ENCODE measurements around the gene NSD2.
"Not testable (repeated sequence)": the region's sequence is repeated elsewhere in the genome, so short reads cannot be mapped to it uniquely, and the experiment has no call there.

GRCh38 chr4:2021358-2022018, 150.3 kb downstream of the NSD2 start:
- not testable (repeated sequence) for TF ChIP-seq CTCF, EP300, POLR2A (IDR thresholded peaks at IDR 0.05)

Data from ovary (tissue), 3 donors.